GM23338 (cell line): ENCODE results near the gene CDC14A. TPM values are rescaled to one million over a fixed set of nuclear protein-coding genes. Genes with fewer than 3 reads are reported as not detected.

Source experiments
- ATAC-seq: fragments of 200-7000 bp; cut with Tn5 transposase; 3 replicates; pipeline ENCODE4 v1.9.1; 2020
- DNase-seq: peaks from one replicate; pipeline ENCODE4 v3.0.0-alpha.2; 2015; ENCODE audit warnings: low spot score
- H2AFZ ChIP-seq: fragments of 200-600 bp; sonication (generic); 2 replicates; pipeline ENCODE4 v1.8.0; 2016; ENCODE audit warnings: antibody characterized with exemption, mild to moderate bottlenecking, moderate library complexity
- H3F3A ChIP-seq: fragments of 200-600 bp; sonication (generic); replicated peaks from 2 replicates; pipeline ENCODE4 v1.8.0; 2017; ENCODE audit warnings: antibody characterized with exemption, mixed run types, low read depth
- H3K27ac ChIP-seq: fragments of 200-600 bp; sonication (generic); 2 replicates; pipeline ENCODE4 v1.6.1; 2016; ENCODE audit warnings: low read depth
- H3K27me3 ChIP-seq: fragments of 200-600 bp; sonication (generic); 2 replicates; pipeline ENCODE4 v1.8.0; 2016; ENCODE audit warnings: mild to moderate bottlenecking, mixed run types, moderate library complexity; ENCODE audit not compliant: insufficient read depth
- H3K36me3 ChIP-seq: fragments of 200-600 bp; sonication (generic); 2 replicates; pipeline ENCODE4 v1.8.0; 2016; ENCODE audit warnings: mild to moderate bottlenecking; ENCODE audit not compliant: insufficient read depth
- H3K4me1 ChIP-seq: fragments of 200-600 bp; sonication (generic); 2 replicates; pipeline ENCODE4 v1.8.0; 2016; ENCODE audit warnings: mild to moderate bottlenecking, moderate library complexity; ENCODE audit not compliant: insufficient read depth
- H3K4me2 ChIP-seq: fragments of 200-600 bp; sonication (generic); 2 replicates; pipeline ENCODE4 v1.7.1; 2017; ENCODE audit warnings: mixed run types
- H3K4me3 ChIP-seq: fragments of 200-600 bp; sonication (generic); 2 replicates; pipeline ENCODE4 v1.6.1; 2016; ENCODE audit warnings: mixed run types
- H3K79me2 ChIP-seq: fragments of 200-600 bp; sonication (generic); replicated peaks from 2 replicates; pipeline ENCODE4 v1.8.0; 2017; ENCODE audit warnings: mild to moderate bottlenecking; ENCODE audit not compliant: insufficient read depth
- H3K9me2 ChIP-seq: fragments of 200-600 bp; sonication (generic); 2 replicates; pipeline ENCODE4 v1.8.0; 2017; ENCODE audit not compliant: insufficient read depth
- H4K20me1 ChIP-seq: fragments of 200-600 bp; sonication (generic); replicated peaks from 2 replicates; pipeline ENCODE4 v1.8.0; 2017; ENCODE audit warnings: mild to moderate bottlenecking; ENCODE audit not compliant: insufficient read depth
- H3K27ac Mint-ChIP-seq: 2 replicates; pipeline ENCODE4 v1.8.0; 2020; ENCODE audit warnings: inconsistent platforms, mild to moderate bottlenecking, moderate library complexity, mixed read lengths
- H3K27me3 Mint-ChIP-seq: 3 replicates; pipeline ENCODE4 v1.8.0; 2022; ENCODE audit warnings: low read depth, mild to moderate bottlenecking, moderate library complexity, mixed read lengths, inconsistent platforms; ENCODE audit not compliant: insufficient read depth, poor library complexity
- H3K36me3 Mint-ChIP-seq: 3 replicates; pipeline ENCODE4 v1.8.0; 2021; ENCODE audit warnings: low read depth, mild to moderate bottlenecking, inconsistent platforms, moderate library complexity, mixed read lengths
- H3K4me1 Mint-ChIP-seq: 3 replicates; pipeline ENCODE4 v1.8.0; 2020; ENCODE audit warnings: mild to moderate bottlenecking, inconsistent platforms, mixed read lengths
- H3K4me3 Mint-ChIP-seq: 3 replicates; pipeline ENCODE4 v1.8.0; 2021; ENCODE audit warnings: moderate library complexity, mild to moderate bottlenecking, inconsistent platforms, mixed read lengths
- H3K9me3 Mint-ChIP-seq: 3 replicates; pipeline ENCODE4 v1.8.0; 2020; ENCODE audit warnings: moderate library complexity, mild to moderate bottlenecking, inconsistent platforms, mixed read lengths
- CREB1 ChIP-seq: fragments of 250-450 bp; sonication (Bioruptor Pico); IDR thresholded peaks from 2 replicates; pipeline ENCODE4 v1.5.0; 2020; ENCODE audit warnings: low read depth, mild to moderate bottlenecking, moderate library complexity
- ETS1 ChIP-seq: IDR thresholded peaks from 2 replicates; pipeline ENCODE4 v1.6.1; 2016; ENCODE audit warnings: antibody characterized with exemption
- EZH2 ChIP-seq: fragments of 200-600 bp; sonication (generic); IDR thresholded peaks from one replicate; pipeline ENCODE4 v1.8.0; 2017; ENCODE audit warnings: antibody characterized with exemption, mild to moderate bottlenecking, low read depth; ENCODE audit not compliant: unreplicated experiment
- EZH2phosphoT487 ChIP-seq: fragments of 200-600 bp; sonication (generic); IDR thresholded peaks from one replicate; pipeline ENCODE4 v1.8.1; 2018; ENCODE audit warnings: antibody characterized with exemption; ENCODE audit not compliant: unreplicated experiment
- JUNB ChIP-seq: IDR thresholded peaks from one replicate; pipeline ENCODE4 v1.6.1; 2016; ENCODE audit warnings: antibody characterized with exemption; ENCODE audit not compliant: unreplicated experiment
- NANOG ChIP-seq: IDR thresholded peaks from 2 replicates; pipeline ENCODE4 v1.6.1; 2016; ENCODE audit warnings: antibody characterized with exemption, borderline replicate concordance
- POLR2AphosphoS5 ChIP-seq: IDR thresholded peaks from 2 replicates; pipeline ENCODE4 v1.6.1; 2016; ENCODE audit warnings: antibody characterized with exemption, low read depth
- REST ChIP-seq: IDR thresholded peaks from one replicate; pipeline ENCODE4 v1.6.1; 2018; ENCODE audit warnings: antibody characterized with exemption; ENCODE audit not compliant: unreplicated experiment
- STAT1 ChIP-seq: IDR thresholded peaks from one replicate; pipeline ENCODE4 v1.6.1; 2016; ENCODE audit warnings: antibody characterized with exemption; ENCODE audit not compliant: unreplicated experiment
- ZNF114 ChIP-seq: fragments of 250-450 bp; sonication (Bioruptor Pico); IDR thresholded peaks from 2 replicates; pipeline ENCODE4 v1.5.0; 2020; ENCODE audit warnings: mild to moderate bottlenecking, moderate library complexity
- ZNF331 ChIP-seq: fragments of 250-450 bp; sonication (Bioruptor Pico); IDR thresholded peaks from 2 replicates; pipeline ENCODE4 v1.5.0; 2020; ENCODE audit warnings: low read depth, mild to moderate bottlenecking, moderate library complexity
- polyA plus RNA-seq: library from polyadenylated mRNA; unstranded; fragments of >200 nt; fragmentation: Nextera tagmentation; extraction: Ambion mirVana; gene quantifications from 2 replicates; pipeline ENCODE4 v1.2.1, GENCODE V29; 2016
- total RNA-seq: library from RNA; depleted of rRNA; stranded (reverse); fragments of >200 nt; shearing (Covaris generic); gene quantifications from 2 replicates; pipeline ENCODE4 v1.2.3, GENCODE V29; 2014
- TF ChIP-seq, protein P1 (sequence below): fragments of 250-450 bp; sonication (Bioruptor Pico); IDR thresholded peaks from 2 replicates; pipeline ENCODE4 v1.5.0; 2020; ENCODE audit warnings: mild to moderate bottlenecking, moderate library complexity
- TF ChIP-seq, protein P2 (sequence below), 2 experiments: fragments of 200-600 bp in 1 of 2; sonication (generic) in 1 of 2; conservative IDR thresholded peaks; 2 replicates each; pipeline versions ENCODE4 v1.5.1 to v1.6.1; 2016 to 2017; ENCODE audit warnings: antibody characterized with exemption in 2 of 2, low read depth in 2 of 2, mild to moderate bottlenecking in 2 of 2, moderate library complexity in 1 of 2

CDC14A gene
- total and polyA plus RNA-seq, 2 experiments from 2014 or later: 11.1 to 20.8 TPM

DNA sequence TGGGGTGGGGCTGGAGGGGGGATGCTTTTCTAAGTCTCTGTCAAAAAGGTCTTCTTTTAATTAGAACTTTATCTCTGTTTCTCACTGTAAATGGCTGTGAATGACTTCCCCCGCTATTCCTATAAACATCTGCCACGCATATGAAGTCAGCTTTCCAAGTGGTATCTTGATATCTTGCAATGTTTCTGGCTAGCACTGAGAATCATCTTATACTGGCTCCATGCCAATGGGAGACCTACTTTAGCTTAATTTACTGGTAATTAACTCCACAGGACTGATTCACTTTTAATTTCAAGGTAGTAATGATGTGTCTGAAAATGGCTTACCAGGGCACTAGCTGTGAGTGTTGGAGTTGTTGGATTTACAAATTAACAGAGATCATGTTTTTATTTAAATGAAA lies 190.0 kb downstream of the CDC14A start:
- H3K4me1 ChIP-seq: no peaks in the 10 kb centered on the region
- no peak for ATAC-seq
- H3K27me3 ChIP-seq: peaks cover 53% of the 10 kb centered on the region

More for the DNA sequence above, 190.0 kb downstream of the CDC14A start:
- Histone ChIP-seq H3K27ac (no peak overlapping the region), H2AFZ (no peak overlapping the region), H3K36me3 (no peaks in the 10 kb centered on the region), H3K9me2 (no peaks in the 10 kb centered on the region), H4K20me1 (no peaks in the 10 kb centered on the region; the same call in 1 of the 2 replicates), H3K4me2 (no peak overlapping the region), H3K79me2 (no peaks in the 10 kb centered on the region), H3K4me3 (no peak overlapping the region), H3F3A (no peaks in the 10 kb centered on the region)
- Mint-ChIP-seq H3K27ac (no peak overlapping the region), H3K36me3 (no peaks in the 10 kb centered on the region), H3K9me3 (no peaks in the 10 kb centered on the region; the same call in 2 of the 3 replicates), H3K27me3 (peaks cover 39% of the 10 kb centered on the region), H3K4me1 (peaks cover 6% of the 10 kb centered on the region), H3K4me3 (no peak overlapping the region)
- DNase-seq: no peak
- TF ChIP-seq ETS1 (no peak), EZH2phosphoT487 (no peak), NANOG (no peak), ZNF331 (CRISPR knock-in tag) (no peak), EZH2 (no peak), REST (no peak), ZNF114 (CRISPR knock-in tag) (no peak), JUNB (no peak), CREB1 (CRISPR knock-in tag) (no peak), STAT1 (no peak), POLR2AphosphoS5 (no peak)
- TF ChIP-seq, protein P1, sequence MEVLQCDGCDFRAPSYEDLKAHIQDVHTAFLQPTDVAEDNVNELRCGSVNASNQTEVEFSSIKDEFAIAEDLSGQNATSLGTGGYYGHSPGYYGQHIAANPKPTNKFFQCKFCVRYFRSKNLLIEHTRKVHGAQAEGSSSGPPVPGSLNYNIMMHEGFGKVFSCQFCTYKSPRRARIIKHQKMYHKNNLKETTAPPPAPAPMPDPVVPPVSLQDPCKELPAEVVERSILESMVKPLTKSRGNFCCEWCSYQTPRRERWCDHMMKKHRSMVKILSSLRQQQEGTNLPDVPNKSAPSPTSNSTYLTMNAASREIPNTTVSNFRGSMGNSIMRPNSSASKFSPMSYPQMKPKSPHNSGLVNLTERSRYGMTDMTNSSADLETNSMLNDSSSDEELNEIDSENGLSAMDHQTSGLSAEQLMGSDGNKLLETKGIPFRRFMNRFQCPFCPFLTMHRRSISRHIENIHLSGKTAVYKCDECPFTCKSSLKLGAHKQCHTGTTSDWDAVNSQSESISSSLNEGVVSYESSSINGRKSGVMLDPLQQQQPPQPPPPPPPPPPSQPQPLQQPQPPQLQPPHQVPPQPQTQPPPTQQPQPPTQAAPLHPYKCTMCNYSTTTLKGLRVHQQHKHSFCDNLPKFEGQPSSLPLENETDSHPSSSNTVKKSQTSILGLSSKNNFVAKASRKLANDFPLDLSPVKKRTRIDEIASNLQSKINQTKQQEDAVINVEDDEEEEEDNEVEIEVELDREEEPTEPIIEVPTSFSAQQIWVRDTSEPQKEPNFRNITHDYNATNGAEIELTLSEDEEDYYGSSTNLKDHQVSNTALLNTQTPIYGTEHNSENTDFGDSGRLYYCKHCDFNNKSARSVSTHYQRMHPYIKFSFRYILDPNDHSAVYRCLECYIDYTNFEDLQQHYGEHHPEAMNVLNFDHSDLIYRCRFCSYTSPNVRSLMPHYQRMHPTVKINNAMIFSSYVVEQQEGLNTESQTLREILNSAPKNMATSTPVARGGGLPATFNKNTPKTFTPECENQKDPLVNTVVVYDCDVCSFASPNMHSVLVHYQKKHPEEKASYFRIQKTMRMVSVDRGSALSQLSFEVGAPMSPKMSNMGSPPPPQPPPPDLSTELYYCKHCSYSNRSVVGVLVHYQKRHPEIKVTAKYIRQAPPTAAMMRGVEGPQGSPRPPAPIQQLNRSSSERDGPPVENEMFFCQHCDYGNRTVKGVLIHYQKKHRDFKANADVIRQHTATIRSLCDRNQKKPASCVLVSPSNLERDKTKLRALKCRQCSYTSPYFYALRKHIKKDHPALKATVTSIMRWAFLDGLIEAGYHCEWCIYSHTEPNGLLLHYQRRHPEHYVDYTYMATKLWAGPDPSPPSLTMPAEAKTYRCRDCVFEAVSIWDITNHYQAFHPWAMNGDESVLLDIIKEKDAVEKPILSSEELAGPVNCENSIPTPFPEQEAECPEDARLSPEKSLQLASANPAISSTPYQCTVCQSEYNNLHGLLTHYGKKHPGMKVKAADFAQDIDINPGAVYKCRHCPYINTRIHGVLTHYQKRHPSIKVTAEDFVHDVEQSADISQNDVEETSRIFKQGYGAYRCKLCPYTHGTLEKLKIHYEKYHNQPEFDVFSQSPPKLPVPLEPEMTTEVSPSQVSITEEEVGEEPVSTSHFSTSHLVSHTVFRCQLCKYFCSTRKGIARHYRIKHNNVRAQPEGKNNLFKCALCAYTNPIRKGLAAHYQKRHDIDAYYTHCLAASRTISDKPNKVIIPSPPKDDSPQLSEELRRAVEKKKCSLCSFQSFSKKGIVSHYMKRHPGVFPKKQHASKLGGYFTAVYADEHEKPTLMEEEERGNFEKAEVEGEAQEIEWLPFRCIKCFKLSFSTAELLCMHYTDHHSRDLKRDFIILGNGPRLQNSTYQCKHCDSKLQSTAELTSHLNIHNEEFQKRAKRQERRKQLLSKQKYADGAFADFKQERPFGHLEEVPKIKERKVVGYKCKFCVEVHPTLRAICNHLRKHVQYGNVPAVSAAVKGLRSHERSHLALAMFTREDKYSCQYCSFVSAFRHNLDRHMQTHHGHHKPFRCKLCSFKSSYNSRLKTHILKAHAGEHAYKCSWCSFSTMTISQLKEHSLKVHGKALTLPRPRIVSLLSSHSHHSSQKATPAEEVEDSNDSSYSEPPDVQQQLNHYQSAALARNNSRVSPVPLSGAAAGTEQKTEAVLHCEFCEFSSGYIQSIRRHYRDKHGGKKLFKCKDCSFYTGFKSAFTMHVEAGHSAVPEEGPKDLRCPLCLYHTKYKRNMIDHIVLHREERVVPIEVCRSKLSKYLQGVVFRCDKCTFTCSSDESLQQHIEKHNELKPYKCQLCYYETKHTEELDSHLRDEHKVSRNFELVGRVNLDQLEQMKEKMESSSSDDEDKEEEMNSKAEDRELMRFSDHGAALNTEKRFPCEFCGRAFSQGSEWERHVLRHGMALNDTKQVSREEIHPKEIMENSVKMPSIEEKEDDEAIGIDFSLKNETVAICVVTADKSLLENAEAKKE (CRISPR knock-in tag): no peak
- TF ChIP-seq, protein P2, sequence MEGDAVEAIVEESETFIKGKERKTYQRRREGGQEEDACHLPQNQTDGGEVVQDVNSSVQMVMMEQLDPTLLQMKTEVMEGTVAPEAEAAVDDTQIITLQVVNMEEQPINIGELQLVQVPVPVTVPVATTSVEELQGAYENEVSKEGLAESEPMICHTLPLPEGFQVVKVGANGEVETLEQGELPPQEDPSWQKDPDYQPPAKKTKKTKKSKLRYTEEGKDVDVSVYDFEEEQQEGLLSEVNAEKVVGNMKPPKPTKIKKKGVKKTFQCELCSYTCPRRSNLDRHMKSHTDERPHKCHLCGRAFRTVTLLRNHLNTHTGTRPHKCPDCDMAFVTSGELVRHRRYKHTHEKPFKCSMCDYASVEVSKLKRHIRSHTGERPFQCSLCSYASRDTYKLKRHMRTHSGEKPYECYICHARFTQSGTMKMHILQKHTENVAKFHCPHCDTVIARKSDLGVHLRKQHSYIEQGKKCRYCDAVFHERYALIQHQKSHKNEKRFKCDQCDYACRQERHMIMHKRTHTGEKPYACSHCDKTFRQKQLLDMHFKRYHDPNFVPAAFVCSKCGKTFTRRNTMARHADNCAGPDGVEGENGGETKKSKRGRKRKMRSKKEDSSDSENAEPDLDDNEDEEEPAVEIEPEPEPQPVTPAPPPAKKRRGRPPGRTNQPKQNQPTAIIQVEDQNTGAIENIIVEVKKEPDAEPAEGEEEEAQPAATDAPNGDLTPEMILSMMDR (conservative IDR thresholded peaks at IDR 0.05; ENCODE audit: low read depth in 2 of 2): no peak
